BE2C (cell line): ENCODE results near the gene ADH4.

Experiments used
- DNase-seq: peaks from one replicate; pipeline ENCODE4 v3.0.0-alpha.2; 2020
- H3K27me3 ChIP-seq: fragments of 250-450 bp; sonication (Bioruptor Pico); 2 replicates; pipeline ENCODE4 v1.5.1; 2020; ENCODE audit warnings: mild to moderate bottlenecking
- H3K36me3 ChIP-seq: fragments of 250-450 bp; sonication (Bioruptor Pico); 2 replicates; pipeline ENCODE4 v1.5.1; 2020; ENCODE audit warnings: mild to moderate bottlenecking
- H3K4me1 ChIP-seq: fragments of 250-450 bp; sonication (Bioruptor Pico); 2 replicates; pipeline ENCODE4 v1.5.1; 2020
- H3K4me3 ChIP-seq: 2 replicates; pipeline ENCODE4 v1.5.1; 2011; ENCODE audit warnings: low read depth, low read length
- H3K9me3 ChIP-seq: fragments of 250-450 bp; sonication (Bioruptor Pico); 2 replicates; pipeline ENCODE4 v1.5.1; 2020
- TF ChIP-seq, protein P1 (sequence below): IDR thresholded peaks from 2 replicates; pipeline ENCODE4 v1.5.1; 2012; ENCODE audit warnings: mild to moderate bottlenecking, low read depth, low read length

ADH4 gene

GRCh38 chr4:99156992-99157391, 12.9 kb upstream of the ADH4 start:
- TF ChIP-seq, protein P1, sequence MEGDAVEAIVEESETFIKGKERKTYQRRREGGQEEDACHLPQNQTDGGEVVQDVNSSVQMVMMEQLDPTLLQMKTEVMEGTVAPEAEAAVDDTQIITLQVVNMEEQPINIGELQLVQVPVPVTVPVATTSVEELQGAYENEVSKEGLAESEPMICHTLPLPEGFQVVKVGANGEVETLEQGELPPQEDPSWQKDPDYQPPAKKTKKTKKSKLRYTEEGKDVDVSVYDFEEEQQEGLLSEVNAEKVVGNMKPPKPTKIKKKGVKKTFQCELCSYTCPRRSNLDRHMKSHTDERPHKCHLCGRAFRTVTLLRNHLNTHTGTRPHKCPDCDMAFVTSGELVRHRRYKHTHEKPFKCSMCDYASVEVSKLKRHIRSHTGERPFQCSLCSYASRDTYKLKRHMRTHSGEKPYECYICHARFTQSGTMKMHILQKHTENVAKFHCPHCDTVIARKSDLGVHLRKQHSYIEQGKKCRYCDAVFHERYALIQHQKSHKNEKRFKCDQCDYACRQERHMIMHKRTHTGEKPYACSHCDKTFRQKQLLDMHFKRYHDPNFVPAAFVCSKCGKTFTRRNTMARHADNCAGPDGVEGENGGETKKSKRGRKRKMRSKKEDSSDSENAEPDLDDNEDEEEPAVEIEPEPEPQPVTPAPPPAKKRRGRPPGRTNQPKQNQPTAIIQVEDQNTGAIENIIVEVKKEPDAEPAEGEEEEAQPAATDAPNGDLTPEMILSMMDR = no peak
- Histone ChIP-seq H3K4me3 (no peak overlapping the region), H3K4me1 (no peaks in the 10 kb centered on the region)

GRCh38 chr4:99154658-99155342, 10.7 kb upstream of the ADH4 start:
- H3K27me3 ChIP-seq = no peaks in the 10 kb centered on the region
- TF ChIP-seq, protein P1 = no peak
- H3K4me1 ChIP-seq = no peaks in the 10 kb centered on the region
- no peak overlapping the region for H3K4me3 ChIP-seq
- H3K9me3 ChIP-seq = no peaks in the 10 kb centered on the region
- DNase-seq = no peak
- no peaks in the 10 kb centered on the region for H3K36me3 ChIP-seq

More at GRCh38 chr4:99156992-99157391, 12.9 kb upstream of the ADH4 start:
- Histone ChIP-seq H3K9me3 (no peaks in the 10 kb centered on the region), H3K27me3 (no peaks in the 10 kb centered on the region), H3K36me3 (no peaks in the 10 kb centered on the region)
- DNase-seq = no peak

DNA sequence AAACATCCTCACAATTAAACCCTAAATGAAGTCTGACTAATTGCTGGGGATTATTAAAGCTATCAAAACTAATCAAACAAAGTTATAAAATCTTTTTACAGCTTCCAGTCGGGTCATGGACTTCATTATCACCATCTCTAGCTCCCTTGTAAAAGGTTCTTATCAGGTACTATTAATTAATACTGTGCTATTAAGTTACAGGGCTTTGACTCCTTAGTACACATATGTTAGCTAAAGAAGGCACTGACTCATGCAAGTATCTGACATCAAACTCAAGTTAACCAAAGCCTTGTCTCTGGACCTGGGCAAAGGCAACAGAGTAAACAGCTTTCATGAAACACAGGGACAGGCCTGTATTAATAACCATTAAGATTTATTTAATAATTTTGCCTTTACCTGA, 7.9 kb upstream of the ADH4 start:
- Histone ChIP-seq H3K36me3 (no peaks in the 10 kb centered on the region), H3K4me3 (no peak overlapping the region), H3K4me1 (no peaks in the 10 kb centered on the region), H3K27me3 (no peaks in the 10 kb centered on the region), H3K9me3 (no peaks in the 10 kb centered on the region)
- no peak for DNase-seq
- TF ChIP-seq, protein P1 = no peak

- no peaks in the 10 kb centered on the region for H3K27me3 ChIP-seq
Measured at GRCh38 chr4:99151452-99151851, 7.4 kb upstream of the ADH4 start.

GRCh38 chr4:99149426-99150019, 5.4 kb upstream of the ADH4 start:
- TF ChIP-seq, protein P1 = no peak
- DNase-seq = no peak
- Histone ChIP-seq H3K27me3 (no peaks in the 10 kb centered on the region), H3K9me3 (no peaks in the 10 kb centered on the region), H3K4me3 (no peak overlapping the region), H3K4me1 (no peaks in the 10 kb centered on the region), H3K36me3 (no peaks in the 10 kb centered on the region)

More at GRCh38 chr4:99151452-99151851, 7.4 kb upstream of the ADH4 start:
- TF ChIP-seq, protein P1 = no peak
- Histone ChIP-seq H3K4me1 (no peaks in the 10 kb centered on the region), H3K4me3 (no peak overlapping the region), H3K36me3 (no peaks in the 10 kb centered on the region), H3K9me3 (no peaks in the 10 kb centered on the region)
- DNase-seq = no peak

DNA sequence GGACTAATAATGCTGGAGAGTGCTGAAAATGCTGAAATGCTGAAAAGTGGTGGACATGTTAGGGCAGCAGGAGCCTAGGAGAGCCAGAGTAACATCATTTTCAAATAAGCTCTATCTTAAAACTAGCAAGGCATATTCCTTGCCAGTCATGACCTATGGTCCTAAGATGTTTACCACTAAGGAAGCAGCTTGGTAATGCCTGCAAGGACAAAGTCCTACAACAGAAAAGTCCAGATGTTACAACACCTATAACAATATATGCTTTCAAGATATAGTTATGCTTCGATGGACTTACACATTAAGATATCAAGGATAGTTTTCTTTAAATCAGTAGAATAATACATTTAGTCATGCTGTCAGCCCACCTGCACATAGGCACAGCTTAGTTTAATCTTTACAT, 4.5 kb upstream of the ADH4 start:
- TF ChIP-seq, protein P1 = no peak
- Histone ChIP-seq H3K4me1 (no peaks in the 10 kb centered on the region), H3K27me3 (no peaks in the 10 kb centered on the region), H3K4me3 (no peak overlapping the region), H3K9me3 (no peaks in the 10 kb centered on the region), H3K36me3 (no peaks in the 10 kb centered on the region)
- DNase-seq = no peak
